Heart right ventricle (tissue), 16 donors: ENCODE data around the gene FBXO11. TPM values are rescaled to one million over a fixed set of nuclear protein-coding genes. Genes with fewer than 3 reads are reported as not detected.

Experiments used
- ATAC-seq, 8 donors: fragments of 200-7000 bp; cut with Tn5 transposase; one replicate each; pipeline ENCODE4 v1.9.1; 2020; ENCODE audit warnings: mild to moderate bottlenecking in 8 of 8, moderate library complexity in 8 of 8, moderate number of reproducible peaks in 1 of 8
- DNase-seq, 2 donors: peaks; one replicate each; pipeline ENCODE4 v3.0.0-alpha.2; 2020
- H3K27ac ChIP-seq, 10 donors: fragments of 200-600 bp; sonication (generic) in 2 of 10; one replicate each; pipeline versions ENCODE4 v1.5.0 to v1.8.0; 2020 to 2022; ENCODE audit warnings: mild to moderate bottlenecking in 3 of 10
- H3K27me3 ChIP-seq, 7 donors: fragments of 200-600 bp; one replicate each; pipeline ENCODE4 v1.8.0; 2021 to 2022; ENCODE audit warnings: mild to moderate bottlenecking in 2 of 7
- H3K36me3 ChIP-seq, 9 donors: fragments of 200-600 bp; sonication (generic) in 1 of 9; one replicate each; pipeline versions ENCODE4 v1.5.0 to v1.8.0; 2020 to 2022; ENCODE audit warnings: mild to moderate bottlenecking in 2 of 9
- H3K4me1 ChIP-seq, 9 donors: fragments of 200-600 bp; sonication (generic) in 1 of 9; one replicate each; pipeline versions ENCODE4 v1.5.0 to v1.8.0; 2020 to 2022; ENCODE audit warnings: mild to moderate bottlenecking in 4 of 9
- H3K4me3 ChIP-seq, 10 donors: fragments of 200-600 bp; sonication (generic) in 2 of 10; one replicate each; pipeline versions ENCODE4 v1.5.0 to v1.8.0; 2020 to 2022; ENCODE audit warnings: mild to moderate bottlenecking in 7 of 10, moderate library complexity in 2 of 10
- H3K9me3 ChIP-seq, 11 donors: fragments of 200-600 bp in 10 of 11; sonication (generic) in 2 of 11; one replicate each; pipeline versions ENCODE4 v1.5.0 to v1.8.0; 2013 to 2022; ENCODE audit warnings: mild to moderate bottlenecking in 2 of 11, control low read depth in 1 of 11, moderate library complexity in 1 of 11
- CTCF ChIP-seq, 9 donors: fragments of 200-600 bp; sonication (generic) in 2 of 9; IDR thresholded peaks; one replicate each; pipeline versions ENCODE4 v1.5.0 to v1.8.0; 2021 to 2022; ENCODE audit warnings: antibody characterized with exemption in 9 of 9, mild to moderate bottlenecking in 5 of 9, moderate library complexity in 1 of 9
- whole genome bisulfite sequencing, 2 donors: extraction: QIAGEN DNeasy Blood & Tissue Kit; methylation state at CpG; one replicate each; pipeline ENCODE4 v1.1.7; 2013; ENCODE audit warnings: inconsistent platforms in 1 of 2; 5-methylcytosine and 5-hydroxymethylcytosine counted together
- intact Hi-C, 10 donors: fragments of 100-400 bp; cut with DNase I; formaldehyde crosslinking; loops; one replicate each; pipeline versions ENCODE4 v1.11.1 to v1.14.2; 2022
- polyA plus RNA-seq, 2 donors: library from polyadenylated mRNA; stranded (reverse); fragments of 200-250 nt; gene quantifications; one replicate each; pipeline ENCODE4 v1.2.3, GENCODE V29; 2013
- total RNA-seq, 10 donors: library from RNA; stranded (reverse); fragmentation: NEBNext Ultra II Directional in 3 of 10; extraction: Animal tissue kit (Norgen Biotek cat#: 25700) in 3 of 10; gene quantifications; one replicate each; pipeline versions ENCODE4 v1.2.1 to v1.2.4, GENCODE V29; 2021 to 2023
- donor health status: Arrhythmogenic right ventricular cardiomyopathy.
- donor health status: ischemic (EF 13 %, LVEDD 7.1; RV severe dilation, severe dysfunction).
- donor health status: healthy with polysubstance abuse.
- donor health status: DM: no; HTN: yes; CAD: no.
- donor health status: DM: no; HTN: no; CAD: no.
- donor health status: ischemic (EF 25% LVEDD 6.9; RV normal size, moderate dysfunction).
- donor health status: ischemic (EF 25% LVEDD 5.7; RV mildly dilated, moderate dysfunction).
- donor health status: healthy.
- donor health status: DM: yes; HTN: yes; CAD: no.
- donor health status: Ischemic cardiomyopathy.
- donor health status: ischemic (EF 35%, LVEDD 5.7; RV mildly dilated, moderate dysfunction).
- donor health status: nonischemic (EF 11% LVEDD 7.7; RV severe dilation, severe dysfunction).
- donor health status: DM: yes; HTN: yes; CAD: no.
- donor health status: PGD.
- donor health status: ischemic (EF 29% LVEDD 5.4; RV normal size, mild dysfunction).
- donor health status: nonischemic (EF 23%, LVEDD 6.1; RV moderate dilation, normal function).

FBXO11 gene
- total and polyA plus RNA-seq, 12 donors = 15.7 to 48.2 (median 36.9) TPM

GRCh38 chr2:47822518-47822917, 83.8 kb downstream of the FBXO11 start:
- H3K4me3 ChIP-seq = no peak overlapping the region
- TF ChIP-seq CTCF (IDR thresholded peaks at IDR 0.05) = no peak
- DNase-seq = no peak
- no peak for ATAC-seq
- H3K4me1 ChIP-seq = peaks cover 0 to 9% (median 0%) of the 10 kb centered on the region in 9 donors
- H3K36me3 ChIP-seq = peaks cover 0 to 100% (median 42%) of the 10 kb centered on the region in 9 donors
- H3K27me3 ChIP-seq = no peaks in the 10 kb centered on the region
- intact Hi-C loops = no loop called here
- H3K27ac ChIP-seq = no peak overlapping the region
- H3K9me3 ChIP-seq = no peaks in the 10 kb centered on the region

- Histone ChIP-seq H3K9me3 (no peaks in the 10 kb centered on the region), H3K4me3 (no peak overlapping the region), H3K36me3 (peaks cover 0 to 100% (median 59%) of the 10 kb centered on the region in 9 donors), H3K4me1 (peaks cover 0 to 9% (median 0%) of the 10 kb centered on the region in 9 donors), H3K27me3 (no peaks in the 10 kb centered on the region), H3K27ac (no peak overlapping the region)
- DNase-seq (no peak), ATAC-seq (no peak)
- no peak for TF ChIP-seq CTCF (IDR thresholded peaks at IDR 0.05)
- 93 to 97% methylated on average over 3 of the region's 3 CpGs for WGBS, 2 donors
- intact Hi-C loops = no loop called here
Observed at GRCh38 chr2:47819834-47820233, 86.5 kb downstream of the FBXO11 start.

GRCh38 chr2:47818777-47819176, 87.5 kb downstream of the FBXO11 start:
- Histone ChIP-seq H3K27ac (no peak overlapping the region), H3K4me3 (no peak overlapping the region), H3K36me3 (peaks cover 0 to 100% (median 57%) of the 10 kb centered on the region in 9 donors), H3K27me3 (no peaks in the 10 kb centered on the region), H3K4me1 (peaks cover 0 to 9% (median 0%) of the 10 kb centered on the region in 9 donors), H3K9me3 (no peaks in the 10 kb centered on the region)
- TF ChIP-seq CTCF (IDR thresholded peaks at IDR 0.05) = no peak
- no peak for DNase-seq
- intact Hi-C loops = no loop called here
- ATAC-seq = no peak
- 69 to 70% methylated on average over 2 of the region's 2 CpGs for WGBS, 2 donors

GRCh38 chr2:47815764-47816163, 90.5 kb downstream of the FBXO11 start:
- no peaks in the 10 kb centered on the region for H3K27me3 ChIP-seq
- intact Hi-C loops = no loop called here

More at GRCh38 chr2:47815764-47816163, 90.5 kb downstream of the FBXO11 start:
- ATAC-seq = no peak
- no peak overlapping the region for H3K4me3 ChIP-seq
- H3K27ac ChIP-seq = no peak overlapping the region
- DNase-seq = no peak
- WGBS, 2 donors = 92 to 98% methylated on average over 10 of the region's 10 CpGs
- TF ChIP-seq CTCF (IDR thresholded peaks at IDR 0.05) = no peak
- no peaks in the 10 kb centered on the region for H3K9me3 ChIP-seq
- H3K36me3 ChIP-seq = peaks cover 0 to 100% (median 45%) of the 10 kb centered on the region in 9 donors
- peaks cover 0 to 9% (median 0%) of the 10 kb centered on the region in 9 donors for H3K4me1 ChIP-seq
